Mammary epithelial cell (primary cell): Measurements from ENCODE around the gene BPI.

Source experiments
- CTCF ChIP-seq, 2 donors: IDR thresholded peaks in 1 of 2; conservative IDR thresholded peaks in 1 of 2; 2 replicates each; pipeline ENCODE4 v1.5.1; 2011 to 2012; ENCODE audit warnings: inconsistent platforms in 2 of 2, low read length in 2 of 2, mild to moderate bottlenecking in 2 of 2, control low read depth in 1 of 2, low read depth in 1 of 2; ENCODE audit not compliant: insufficient read depth in 1 of 2; ENCODE audit errors: extremely low read depth in 1 of 2
- EZH2 ChIP-seq: IDR thresholded peaks from 2 replicates; pipeline ENCODE4 v1.6.1; 2012; ENCODE audit warnings: low read length, inconsistent platforms, borderline replicate concordance

GRCh38 chr20:38277691-38278090 is 26.3 kb upstream of the BPI start:
- TF ChIP-seq CTCF (conservative IDR thresholded peaks at IDR 0.05 in 1 of 2, IDR thresholded peaks at IDR 0.05 in 1 of 2; ENCODE audit: extremely low read depth in 1 of 2, insufficient read depth in 1 of 2, low read depth in 1 of 2, low read length in 2 of 2) (no peak), EZH2 (no peak)
